Upper lobe of left lung (tissue), 4 donors: Measurements from ENCODE around the gene ANGEL2.

ENCODE experiments used
- CTCF ChIP-seq, 6 experiments: fragments of 450-650 bp in 4 of 6; fragments of 200-600 bp in 2 of 6; sonication (generic) in 2 of 6; IDR thresholded peaks; one replicate each; pipeline ENCODE4 v1.5.1; 2016 to 2019; ENCODE audit warnings: antibody characterized with exemption in 6 of 6
- EP300 ChIP-seq, 4 donors: sonication (generic); formaldehyde crosslinking; IDR thresholded peaks; one replicate each; pipeline ENCODE4 v1.5.1; 2017; ENCODE audit warnings: antibody characterized with exemption in 4 of 4, control low read depth in 2 of 4
- POLR2A ChIP-seq, 4 donors: fragments of 450-650 bp; IDR thresholded peaks; one replicate each; pipeline ENCODE4 v1.5.1; 2016 to 2017; ENCODE audit warnings: antibody characterized with exemption in 4 of 4, mild to moderate bottlenecking in 2 of 4
- POLR2AphosphoS5 ChIP-seq, 2 donors: sonication (generic); formaldehyde crosslinking; IDR thresholded peaks; one replicate each; pipeline ENCODE4 v1.5.1; 2017; ENCODE audit warnings: antibody characterized with exemption in 2 of 2

DNA sequence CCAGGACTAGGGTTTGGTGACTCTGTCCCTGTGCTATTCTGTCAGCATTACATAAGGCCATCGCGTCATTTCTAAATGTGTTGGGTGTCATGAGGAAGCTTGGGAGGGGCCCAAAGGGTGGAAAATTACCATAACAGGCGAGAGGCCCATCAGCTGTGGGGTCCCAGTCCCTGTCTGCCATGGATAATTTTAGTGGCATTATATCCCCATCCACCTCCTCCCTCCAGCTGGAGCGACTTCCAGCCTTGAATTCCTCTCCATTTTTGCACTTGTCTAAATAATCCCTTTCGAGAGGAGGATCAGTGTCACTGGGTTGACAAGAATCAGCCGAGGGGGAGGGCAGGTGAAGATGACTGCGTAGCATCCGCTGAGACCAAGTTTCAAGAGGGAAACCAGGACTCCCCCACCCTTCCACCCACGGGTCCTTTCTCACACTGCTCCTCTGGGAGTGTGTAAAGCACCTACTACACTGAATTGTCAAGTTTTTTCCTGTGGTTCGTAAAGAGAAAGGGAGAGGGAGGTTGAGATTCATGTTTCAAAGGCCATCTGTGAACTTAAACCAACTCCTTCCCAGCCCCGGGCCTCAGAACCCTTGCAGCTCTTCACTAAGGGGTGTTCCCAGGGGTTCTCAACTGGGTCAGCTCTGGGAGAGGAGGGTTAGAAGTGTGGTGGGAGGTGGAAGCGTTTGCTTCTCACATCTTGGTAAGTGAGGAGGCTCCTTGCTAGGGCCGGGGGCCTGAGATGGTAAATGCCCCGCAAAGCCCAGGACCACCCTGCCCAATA is 36.1 kb downstream of the ANGEL2 start:
- no peak for TF ChIP-seq CTCF (IDR thresholded peaks at IDR 0.05)
- no peak for TF ChIP-seq POLR2AphosphoS5 (IDR thresholded peaks at IDR 0.05)
- no peak for TF ChIP-seq POLR2A (IDR thresholded peaks at IDR 0.05)
- TF ChIP-seq EP300 (IDR thresholded peaks at IDR 0.05), result no peak
